Frontal cortex (tissue), 4 donors: ENCODE measurements around the gene OTOF. TPM values are rescaled to one million over a fixed set of nuclear protein-coding genes. Genes with fewer than 3 reads are reported as not detected.
"Not testable (repeated sequence)": the region's sequence is repeated elsewhere in the genome, so short reads cannot be mapped to it uniquely, and the experiment has no call there.

Source experiments
- DNase-seq, 2 donors: peaks; one replicate each; pipeline ENCODE4 v3.0.0; 2012; ENCODE audit warnings: low spot score in 2 of 2
- FAIRE-seq: peaks from 2 replicates; lab custom pipeline; 2012; peaks lifted over from hg19 to GRCh38; lab: Jason Lieb, UNC
- total RNA-seq: library from RNA; depleted of rRNA; stranded (reverse); fragments of >200 nt; gene quantifications from one replicate; pipeline ENCODE4 v1.2.3, GENCODE V29; 2014
- donor health status: control.
- donor health status: control.
- donor health status: control.

OTOF gene
- total RNA-seq, 1 donor from 2014 or later: 1.6 TPM

DNA sequence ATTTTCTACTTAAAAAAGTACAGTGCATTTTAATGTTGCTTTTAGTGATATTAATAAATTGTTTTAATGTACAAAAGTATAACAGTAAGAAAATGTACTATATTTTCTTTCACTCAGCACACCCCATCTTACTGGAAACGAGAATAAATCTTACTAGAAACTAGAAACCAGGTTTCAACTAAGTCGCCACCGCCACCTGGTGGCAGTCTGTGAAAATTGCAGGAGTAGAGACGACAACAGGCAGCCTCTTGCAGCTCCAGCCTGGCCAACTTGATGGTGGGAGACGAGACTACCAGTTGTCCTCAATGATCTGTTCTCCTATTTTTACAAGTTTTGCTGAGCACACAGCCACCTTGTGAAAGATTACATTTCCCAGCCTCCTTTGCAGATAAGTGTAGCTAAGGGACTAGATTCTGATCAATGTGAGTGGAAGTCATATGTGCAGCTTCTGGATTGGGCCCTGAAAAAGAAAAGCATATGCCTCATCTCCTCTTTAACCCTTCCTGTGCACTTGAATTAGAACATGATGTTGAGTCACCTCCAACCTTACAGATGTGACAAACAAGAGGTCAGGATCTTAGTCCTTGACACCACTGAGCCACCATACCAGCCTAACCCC, 8.7 kb downstream of the OTOF start:
- FAIRE-seq (no peak), DNase-seq (no peak)

DNA sequence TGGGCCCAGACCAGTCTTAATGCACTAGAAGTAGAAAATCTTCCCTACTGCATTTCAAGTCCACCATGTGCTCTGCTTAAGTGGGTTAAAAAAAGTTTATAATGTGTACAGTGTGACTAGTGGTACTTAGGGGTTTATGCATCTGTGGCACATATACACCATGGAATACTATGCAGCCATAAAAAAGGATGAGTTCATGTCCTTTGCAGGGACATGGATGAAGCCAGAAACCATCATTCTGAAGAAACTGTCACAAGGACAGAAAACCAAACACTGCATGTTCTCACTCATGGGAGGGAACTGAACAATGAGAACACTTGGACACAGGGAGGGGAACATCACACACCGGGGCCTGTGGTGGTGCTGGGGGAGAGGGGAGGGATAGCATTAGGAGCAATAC, 9.4 kb downstream of the OTOF start:
- not testable (repeated sequence) for FAIRE-seq, DNase-seq

DNA sequence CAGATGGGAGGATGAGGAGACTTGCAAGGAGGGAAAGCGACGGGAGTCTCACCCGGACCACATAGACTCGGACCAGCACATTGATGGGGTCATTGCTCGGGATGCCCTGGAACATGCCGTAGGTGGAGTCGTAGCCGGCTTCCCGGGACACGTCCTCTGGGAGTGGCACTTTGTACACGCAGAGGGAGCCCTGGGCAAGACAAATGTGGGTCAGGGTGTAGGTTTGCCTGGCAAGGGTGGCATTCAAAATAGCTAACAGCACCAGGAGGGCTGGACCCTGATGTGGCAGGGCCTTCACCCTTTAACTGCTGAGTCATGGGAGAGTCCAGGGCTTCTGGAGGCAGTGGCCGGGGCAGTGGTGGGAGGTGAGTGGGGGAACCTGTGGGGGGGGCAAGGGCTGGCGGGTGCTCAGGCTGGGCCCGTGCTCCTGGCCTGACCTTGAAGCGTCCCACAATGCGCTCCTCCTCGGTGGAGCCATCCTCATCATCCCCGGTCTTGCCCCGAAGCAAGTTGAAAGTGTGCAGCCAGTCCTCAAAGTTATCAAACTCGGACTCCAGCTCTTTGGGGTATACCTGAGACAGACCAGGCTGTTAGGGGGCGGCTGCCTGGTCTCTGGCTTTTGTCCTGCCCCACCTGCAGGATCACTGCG, 11.1 kb downstream of the OTOF start:
- no peak for DNase-seq
- no peak for FAIRE-seq

GRCh38 chr2:26465981-26466471, 11.9 kb downstream of the OTOF start:
- DNase-seq (no peak), FAIRE-seq (no peak)

DNA sequence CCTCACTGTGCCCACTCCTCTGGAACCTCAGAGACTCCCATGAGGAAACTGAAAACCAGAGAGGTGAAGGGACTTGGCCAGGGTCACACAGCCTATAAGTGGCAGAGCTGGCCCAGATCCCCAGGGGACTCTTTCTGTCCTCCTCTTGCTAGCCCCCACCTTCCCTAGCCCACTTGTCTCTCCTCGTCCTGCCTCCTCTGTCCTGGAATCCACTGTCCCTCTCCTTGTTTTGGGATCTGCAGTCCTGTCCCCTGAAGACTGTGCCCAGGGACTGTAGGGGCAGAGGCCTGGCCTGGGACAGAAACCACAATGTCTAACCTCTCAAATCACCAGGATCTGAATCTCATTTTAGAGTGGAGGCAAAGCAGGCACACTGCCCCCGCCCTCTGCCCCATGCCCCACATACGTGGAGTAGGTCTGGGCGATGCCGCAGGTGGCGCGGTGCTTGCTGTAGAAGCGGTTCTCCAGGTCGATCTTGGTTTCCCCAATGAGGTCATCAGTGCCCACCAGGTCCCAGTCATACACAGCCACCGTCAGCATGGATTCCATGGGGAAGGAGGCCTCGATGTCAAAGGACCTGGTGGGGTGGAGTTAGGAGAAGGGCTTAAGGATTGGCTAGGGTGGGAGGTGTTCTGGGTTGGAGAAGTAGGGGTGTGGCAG, 12.5 kb downstream of the OTOF start:
- DNase-seq: no peak

GRCh38 chr2:26464390-26465265, 13.3 kb downstream of the OTOF start:
- DNase-seq (no peak), FAIRE-seq (no peak)

More for the DNA sequence above, 12.5 kb downstream of the OTOF start:
- no peak for FAIRE-seq

DNA sequence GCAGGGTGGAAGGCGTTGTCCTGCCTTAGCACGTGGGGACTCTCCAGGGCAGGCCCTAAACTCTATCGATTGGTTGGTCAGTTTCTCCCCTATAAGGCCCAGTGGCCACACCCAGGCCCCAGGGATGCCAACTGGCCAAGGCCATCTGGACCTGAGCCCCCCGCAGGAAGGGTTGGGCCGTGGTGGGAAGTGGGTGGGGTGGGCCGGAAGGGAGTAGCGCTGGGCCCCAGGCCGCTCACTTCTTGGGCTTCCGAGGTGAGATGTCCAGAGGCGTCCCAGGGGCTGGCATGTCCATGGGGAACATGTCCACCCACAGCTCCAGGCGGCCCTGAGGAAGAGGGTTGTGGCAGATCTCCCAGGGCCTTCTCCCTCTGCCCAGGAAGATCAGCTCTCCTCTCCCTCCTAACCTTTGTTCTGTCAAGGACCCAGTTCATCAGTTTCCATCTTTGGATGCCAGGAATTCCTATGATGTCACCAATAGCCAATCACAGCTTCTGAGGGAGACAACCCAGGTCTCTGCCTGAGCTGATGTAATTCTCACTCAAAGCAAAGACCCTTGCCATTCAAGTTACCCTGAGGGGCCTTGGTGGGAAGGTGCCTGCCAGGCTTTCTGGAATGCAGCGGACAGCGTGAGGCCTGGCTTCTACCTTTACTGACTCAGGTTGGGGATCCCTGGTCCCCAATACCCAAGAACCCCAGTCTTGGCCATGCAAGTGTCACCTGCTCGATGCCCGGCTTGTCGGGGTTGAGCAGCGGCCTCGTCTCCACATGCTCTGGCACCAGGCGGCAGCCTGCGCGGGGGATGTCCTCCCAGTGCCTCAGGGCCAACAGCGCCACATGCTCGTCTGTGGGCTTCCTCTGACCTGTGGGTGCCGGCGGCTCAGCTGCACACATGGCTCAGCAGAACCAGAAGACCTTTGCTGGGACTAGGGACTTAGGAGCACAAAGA, 14.4 kb downstream of the OTOF start:
- no peak for DNase-seq
- FAIRE-seq: no peak

DNA sequence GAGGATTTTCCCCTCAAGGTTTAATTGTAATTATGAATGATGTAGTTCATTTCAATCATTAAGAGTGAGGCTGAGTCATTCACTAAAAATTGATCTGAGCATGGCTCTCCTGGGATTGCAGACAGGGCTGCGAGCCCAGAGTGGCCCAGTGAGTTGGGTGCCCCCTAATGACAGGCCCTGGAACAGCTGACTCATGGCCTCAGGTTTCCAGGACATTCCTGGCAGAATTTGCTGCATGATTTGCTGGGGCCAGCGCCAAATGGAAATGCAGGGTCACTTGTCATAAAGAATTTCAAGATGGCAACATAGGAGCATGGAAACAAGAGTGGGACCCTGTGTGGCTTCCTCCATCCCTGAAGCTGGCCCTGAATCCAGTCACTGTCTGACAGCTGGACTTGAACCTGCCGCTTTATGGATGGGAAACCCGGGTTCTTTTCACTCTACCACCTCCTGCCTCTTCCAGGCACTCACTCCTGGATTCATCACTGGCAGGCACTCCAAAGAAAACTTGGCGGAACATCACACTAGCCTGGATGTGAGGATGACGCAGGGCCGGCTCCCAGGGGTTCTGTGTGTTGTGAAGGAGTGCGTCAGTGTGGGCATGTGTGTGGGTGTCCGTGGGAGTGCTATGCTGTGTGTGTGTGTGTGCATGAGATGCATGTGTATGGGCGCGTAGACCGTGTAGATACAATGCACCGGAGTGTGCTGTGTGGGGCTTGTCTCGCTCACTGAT, 15.2 kb downstream of the OTOF start:
- FAIRE-seq (no peak), DNase-seq (peak in 1 of 2 donors; percentile 70)

GRCh38 chr2:26462100-26462499, 15.8 kb downstream of the OTOF start:
- no peak for DNase-seq
- no peak for FAIRE-seq

GRCh38 chr2:26461601-26462023, 16.3 kb downstream of the OTOF start:
- DNase-seq: no peak
- FAIRE-seq: no peak

DNA sequence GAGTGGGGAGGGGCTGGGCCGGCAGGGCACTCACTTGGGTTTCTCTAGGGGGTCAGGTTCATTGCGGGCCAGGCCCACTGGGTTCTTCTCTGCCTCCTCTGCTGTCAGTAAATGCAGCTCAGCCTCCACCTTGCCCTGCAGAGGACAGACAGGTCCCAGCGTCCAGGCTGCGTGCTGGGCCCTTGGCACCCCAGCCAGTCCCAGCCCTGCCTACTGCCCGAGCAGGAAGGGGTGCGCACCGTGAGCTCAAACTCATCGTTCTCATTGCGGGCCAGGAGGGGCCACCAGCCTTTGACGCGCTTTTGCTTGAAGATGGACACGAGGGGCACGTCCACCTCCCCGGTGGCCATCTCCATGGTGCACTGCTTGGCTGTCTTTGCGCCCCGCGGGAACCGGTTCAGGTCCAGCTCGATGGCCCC, 17.3 kb downstream of the OTOF start:
- FAIRE-seq (no peak), DNase-seq (no peak)

DNA sequence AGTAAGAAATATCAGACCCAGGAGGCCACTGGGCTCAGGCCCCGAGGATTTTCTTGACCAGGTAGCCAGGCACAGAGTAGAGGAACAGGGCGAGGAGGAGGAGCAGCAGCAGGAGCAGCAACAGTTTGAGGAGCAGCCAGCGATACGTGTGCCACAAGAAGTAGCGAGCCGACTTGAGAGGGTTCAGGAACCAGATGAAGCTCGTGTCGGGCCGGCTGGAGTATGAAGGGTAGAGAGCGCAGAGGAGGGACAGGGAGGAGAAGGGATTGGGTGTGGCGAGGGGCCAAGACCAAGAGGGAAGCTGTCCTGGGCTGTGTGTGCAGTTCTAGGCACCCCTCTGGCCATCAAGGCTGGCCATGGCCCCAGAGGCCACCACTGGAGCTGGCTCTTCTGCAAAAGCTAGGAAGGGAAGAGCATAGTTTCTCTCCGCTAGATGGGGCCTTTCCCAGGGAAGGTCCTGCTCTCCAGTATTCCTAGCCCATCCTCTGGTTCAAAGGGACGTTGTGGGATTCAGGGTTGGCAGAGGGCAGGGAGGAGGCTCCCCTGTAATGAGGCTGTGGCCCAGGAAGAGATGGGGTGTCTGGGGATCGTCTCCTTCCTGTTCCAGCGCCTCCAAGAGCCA, 17.8 kb downstream of the OTOF start:
- FAIRE-seq: no peak
- DNase-seq: no peak

GRCh38 chr2:26458365-26459042, 19.4 kb downstream of the OTOF start:
- no peak for DNase-seq
- FAIRE-seq: no peak

GRCh38 chr2:26457695-26458364, 20.1 kb downstream of the OTOF start:
- FAIRE-seq: no peak
- no peak for DNase-seq

DNA sequence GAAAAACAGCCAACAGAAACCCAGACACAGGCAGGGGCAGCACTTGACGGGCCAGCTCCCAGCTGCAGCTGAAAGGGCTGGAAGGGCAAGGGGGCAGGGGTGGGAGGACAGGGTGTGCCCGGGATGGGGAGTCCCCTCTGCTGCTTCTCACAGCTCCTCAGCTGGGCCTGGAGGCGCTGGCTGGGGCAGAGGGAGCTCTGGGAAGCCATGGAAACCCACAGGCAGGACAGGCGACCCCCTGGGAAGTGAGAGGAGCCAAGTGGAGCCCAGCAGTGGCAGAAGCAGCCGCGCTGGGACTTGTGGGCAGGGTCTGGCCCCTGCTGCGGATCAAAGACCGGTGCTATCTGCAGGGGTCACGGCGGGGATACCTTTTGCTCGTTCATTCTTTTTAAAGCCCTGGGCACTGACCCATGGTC, 20.7 kb downstream of the OTOF start:
- DNase-seq (no peak), FAIRE-seq (no peak)

DNA sequence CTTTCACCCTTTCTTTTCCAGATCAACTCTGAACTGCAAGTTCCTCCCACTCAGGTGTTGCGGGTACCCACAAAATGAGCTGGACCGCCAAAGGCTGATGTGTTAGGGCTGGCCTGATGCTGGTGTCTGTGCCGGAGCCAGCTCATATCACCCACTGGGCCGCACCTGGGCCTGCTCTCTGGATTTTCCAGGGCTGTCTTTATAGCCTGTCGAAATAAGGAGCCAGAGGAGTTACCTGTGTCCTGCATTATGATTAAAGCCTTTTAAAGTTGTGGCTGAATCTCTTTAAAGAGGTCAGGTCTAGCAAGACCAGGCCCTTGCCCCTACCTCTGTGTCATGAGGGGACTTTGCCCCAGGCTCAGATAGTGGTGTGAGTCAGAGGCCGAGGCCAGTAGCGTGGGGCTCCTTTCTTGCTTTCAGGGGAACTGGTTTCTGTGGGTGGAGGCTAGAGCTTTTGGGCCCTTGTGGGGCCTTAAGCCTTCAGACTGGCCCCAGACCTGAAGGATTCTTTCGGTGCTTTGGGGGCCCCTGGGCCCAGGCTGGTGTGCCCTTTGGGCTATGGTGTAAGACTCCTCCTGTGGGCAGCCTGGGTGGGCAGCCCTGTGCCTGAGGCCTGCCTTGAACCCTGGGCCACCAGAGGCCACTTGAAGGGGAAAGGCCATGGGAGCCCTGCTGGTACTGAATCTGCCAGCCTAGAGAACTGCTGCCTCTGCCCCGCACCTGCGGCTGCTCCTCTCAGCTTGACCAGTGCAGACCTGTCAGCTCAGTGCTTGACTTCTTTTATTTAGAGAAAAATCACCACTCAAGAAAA, 21.3 kb downstream of the OTOF start:
- no peak for DNase-seq
- no peak for FAIRE-seq
